ENCODE data around the gene DNAJC15. TPM values are rescaled to one million over a fixed set of nuclear protein-coding genes. Genes with fewer than 3 reads are reported as not detected.

Gene DNAJC15
- total RNA-seq, 1 experiment from 2014 or later = 12.3 TPM

DNA sequence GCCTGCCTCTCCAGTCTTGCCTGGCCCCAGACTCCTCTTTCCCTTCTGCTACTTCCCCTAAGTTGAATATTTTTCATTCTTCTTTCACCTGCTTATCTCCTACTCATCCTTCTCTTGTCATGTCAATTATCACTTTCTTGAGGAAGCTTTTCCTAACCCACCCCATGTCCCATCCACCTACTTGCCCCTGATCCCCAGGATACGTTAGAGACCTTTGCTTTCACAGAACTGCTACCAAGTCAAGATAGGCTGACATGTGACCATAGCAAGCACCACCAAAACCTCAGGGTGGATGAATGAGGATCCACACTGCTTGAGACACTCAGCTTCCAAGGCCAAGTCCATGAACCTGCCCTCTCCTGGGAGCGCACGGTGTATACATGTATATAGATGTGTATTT is 131.5 kb downstream of the DNAJC15 start:
- DNase-seq (ENCODE audit: low read depth) = no peak

GRCh38 chr13:43156916-43157315 is 133.5 kb downstream of the DNAJC15 start:
- no peak for DNase-seq (ENCODE audit: low read depth)

- DNase-seq (ENCODE audit: low read depth) = no peak
These were observed 134.4 kb downstream of the DNAJC15 start for GRCh38 chr13:43157796-43158195.

GRCh38 chr13:43158516-43158915 is 135.1 kb downstream of the DNAJC15 start:
- DNase-seq (ENCODE audit: low read depth) = no peak

DNA sequence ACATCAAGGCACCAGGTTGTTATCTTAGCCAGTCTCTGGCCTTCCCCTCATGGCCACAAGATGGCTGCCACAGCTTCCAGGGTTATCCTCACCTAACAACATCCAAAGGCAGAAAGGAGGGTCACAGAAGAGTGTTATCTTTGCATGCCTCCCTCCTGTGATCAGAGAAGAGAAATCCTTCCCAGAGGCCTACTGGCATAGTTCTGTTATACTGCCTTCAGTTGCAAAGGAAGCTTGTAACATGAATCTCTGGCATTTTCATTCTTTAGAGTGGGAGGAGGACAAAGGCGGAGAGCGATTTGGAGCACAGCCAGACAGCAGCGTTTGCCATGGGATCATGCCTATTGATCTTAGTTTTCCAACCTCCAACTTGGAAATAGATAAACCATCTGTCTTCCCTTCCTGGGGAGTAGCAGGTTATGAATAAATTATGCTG is 135.7 kb downstream of the DNAJC15 start:
- DNase-seq (ENCODE audit: low read depth) = no peak

Other genes starting within 250 kb of the DNAJC15 start
- gene FAM216B, start 242.0 kb upstream of the DNAJC15 start, total RNA-seq (2014; rRNA removed; shearing (Covaris generic)) = not detected in 2 replicates
- 0.86 and 1.4 TPM in 2 replicates for gene EPSTI1, start 31.3 kb upstream of the DNAJC15 start, total RNA-seq (2014; rRNA removed; shearing (Covaris generic))

Data from Daoy (cell line).